Right atrium auricular region (tissue), 2 donors: Measurements from ENCODE around the gene NAXE. TPM values are rescaled to one million over a fixed set of nuclear protein-coding genes. Genes with fewer than 3 reads are reported as not detected.

Experiments used
- total RNA-seq, 2 donors: library from RNA; depleted of rRNA; stranded (reverse); fragments of >200 nt; gene quantifications; one replicate each; pipeline ENCODE4 v1.1.0, GENCODE V29; 2016

Gene NAXE
- total RNA-seq, 2 donors from 2014 or later = 85.3 to 96.3 TPM

Other genes starting within 250 kb of the NAXE start
- gene RHBG, start 222.6 kb upstream of the NAXE start, total RNA-seq = not detected
- gene MEF2D, start 91.0 kb upstream of the NAXE start, total RNA-seq = 100 to 1,000 TPM in 1 of 2 donors, 10 to 100 TPM in 1; 80.1 to 104 TPM
- 1 to 10 TPM in 1 of 2 donors, not detected in 1; 1.0 TPM for gene IQGAP3, start 19.2 kb upstream of the NAXE start, total RNA-seq
- not detected for gene TTC24, start 12.1 kb upstream of the NAXE start, total RNA-seq
- gene GPATCH4, start 9.7 kb downstream of the NAXE start, total RNA-seq = 10 to 100 TPM; 12.7 to 14.3 TPM
- 1 to 10 TPM; 1.2 to 1.8 TPM for gene HAPLN2, start 27.6 kb downstream of the NAXE start, total RNA-seq
- gene BCAN, start 50.3 kb downstream of the NAXE start, total RNA-seq = not detected
- 100 to 1,000 TPM; 134 to 173 TPM for gene NES, start 85.6 kb downstream of the NAXE start, total RNA-seq
- gene CRABP2, start 113.8 kb downstream of the NAXE start, total RNA-seq = 1 to 10 TPM in 1 of 2 donors, under 1 TPM in 1; 0.67 to 2.5 TPM
- 10 to 100 TPM in 1 of 2 donors, 1 to 10 TPM in 1; 7.4 to 15.6 TPM for gene METTL25B, start 136.7 kb downstream of the NAXE start, total RNA-seq
- 10 to 100 TPM; 13.6 to 18.0 TPM for gene ISG20L2, start 137.0 kb downstream of the NAXE start, total RNA-seq
- 10 to 100 TPM; 45.8 to 50.5 TPM for gene MRPL24, start 149.3 kb downstream of the NAXE start, total RNA-seq
- 100 to 1,000 TPM; 110 to 137 TPM for gene HDGF, start 159.9 kb downstream of the NAXE start, total RNA-seq
- gene PRCC, start 175.8 kb downstream of the NAXE start, total RNA-seq = 10 to 100 TPM; 29.8 to 34.3 TPM
- under 1 TPM; 0.30 to 0.98 TPM for gene SH2D2A, start 225.1 kb downstream of the NAXE start, total RNA-seq